Measurements from ENCODE around the gene ASPA. TPM values are rescaled to one million over a fixed set of nuclear protein-coding genes. Genes with fewer than 3 reads are reported as not detected.

ASPA gene
- total RNA-seq, 2 experiments from 2014 or later = not detected

DNA sequence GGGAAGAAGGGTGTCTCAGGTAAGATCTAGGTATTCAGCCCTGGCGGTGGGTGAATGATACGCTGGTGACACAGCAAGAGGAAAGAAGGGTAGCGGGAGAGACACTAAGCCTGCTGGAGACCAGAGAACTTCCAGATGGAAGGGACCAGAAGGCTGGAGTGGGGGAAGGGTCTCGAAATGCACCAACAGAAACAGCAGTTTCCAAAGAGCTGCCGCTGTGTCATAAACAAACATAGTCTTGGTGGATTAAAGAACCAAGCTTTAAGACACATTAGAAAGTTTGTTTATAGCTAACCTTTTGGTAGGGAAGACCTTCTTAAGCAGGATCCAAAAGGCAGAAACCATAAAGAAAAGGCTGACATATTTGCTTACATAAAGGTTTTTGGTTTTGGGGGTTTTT lies 60.9 kb downstream of the ASPA start:
- no peak overlapping the region for H3K4me3 ChIP-seq (ENCODE audit: low read depth, low read length, poor library complexity, severe bottlenecking)
- no peak for TF ChIP-seq EZH2phosphoT487 (IDR thresholded peaks at IDR 0.05; ENCODE audit: borderline replicate concordance, low read depth, low read length)
- no peak for TF ChIP-seq CTCF (conservative IDR thresholded peaks at IDR 0.05; ENCODE audit: low read length)
- no peaks in the 10 kb centered on the region for H4K20me1 ChIP-seq (ENCODE audit: insufficient read depth, low read length)
- H3K36me3 ChIP-seq (ENCODE audit: insufficient read depth, low read length) = no peaks in the 10 kb centered on the region
- no peaks in the 10 kb centered on the region for H3K9me3 ChIP-seq (ENCODE audit: low read length)
- POLR2A ChIA-PET = interaction anchor here (1.0 kb wide), 1 partner anchor 9 kb away, joined by 4 read pairs; no protein-coding TSS in a partner anchor
- intact Hi-C loops (cut with micrococcal nuclease; ENCODE audit: unreplicated experiment) = loop anchor here (5.0 kb wide), 1 partner anchor 489 kb away; no protein-coding TSS in a partner anchor
- H3K79me2 ChIP-seq (ENCODE audit: insufficient read depth, low read depth, low read length) = no peaks in the 10 kb centered on the region
- no peaks in the 10 kb centered on the region for H3K4me1 ChIP-seq (ENCODE audit: insufficient read depth, low read length, poor library complexity, severe bottlenecking)
- no peak for DNase-seq (ENCODE audit: low spot score)
- H3K27ac ChIP-seq (ENCODE audit: low read depth, low read length, poor library complexity, severe bottlenecking) = no peak overlapping the region
- CTCF ChIA-PET (ENCODE audit: unreplicated experiment) = no interaction called here
- H3K4me2 ChIP-seq (ENCODE audit: low read length) = no peak overlapping the region
- BruUV-seq (replicated peaks) = no TSS peak
- H2AFZ ChIP-seq (ENCODE audit: low read length) = no peak overlapping the region
- no peaks in the 10 kb centered on the region for H3K9me2 ChIP-seq (ENCODE audit: insufficient read depth, low read length)

GRCh38 chr17:3539881-3540540 lies 64.2 kb downstream of the ASPA start:
- BruUV-seq (replicated peaks) = no TSS peak
- no peak overlapping the region for H3K27ac ChIP-seq (ENCODE audit: low read depth, low read length, poor library complexity, severe bottlenecking)
- intact Hi-C loops (cut with micrococcal nuclease; ENCODE audit: unreplicated experiment) = loop anchor here (5.0 kb wide), 1 partner anchor 493 kb away; no protein-coding TSS in a partner anchor
- no peaks in the 10 kb centered on the region for H3K9me3 ChIP-seq (ENCODE audit: low read length)
- H3K4me1 ChIP-seq (ENCODE audit: insufficient read depth, low read length, poor library complexity, severe bottlenecking) = no peaks in the 10 kb centered on the region
- H4K20me1 ChIP-seq (ENCODE audit: insufficient read depth, low read length) = no peaks in the 10 kb centered on the region
- ChIA-PET CTCF (ENCODE audit: unreplicated experiment) (no interaction called here), POLR2A (no interaction called here)
- DNase-seq (ENCODE audit: low spot score) = no peak
- no peak for TF ChIP-seq CTCF (conservative IDR thresholded peaks at IDR 0.05; ENCODE audit: low read length)
- TF ChIP-seq EZH2phosphoT487 (IDR thresholded peaks at IDR 0.05; ENCODE audit: borderline replicate concordance, low read depth, low read length) = no peak
- H3K79me2 ChIP-seq (ENCODE audit: insufficient read depth, low read depth, low read length) = no peaks in the 10 kb centered on the region
- H2AFZ ChIP-seq (ENCODE audit: low read length) = no peak overlapping the region
- H3K36me3 ChIP-seq (ENCODE audit: insufficient read depth, low read length) = no peaks in the 10 kb centered on the region
- H3K9me2 ChIP-seq (ENCODE audit: insufficient read depth, low read length) = no peaks in the 10 kb centered on the region
- H3K4me2 ChIP-seq (ENCODE audit: low read length) = no peak overlapping the region
- H3K4me3 ChIP-seq (ENCODE audit: low read depth, low read length, poor library complexity, severe bottlenecking) = no peak overlapping the region

GRCh38 chr17:3542410-3543088 lies 66.8 kb downstream of the ASPA start:
- no peak for TF ChIP-seq CTCF (conservative IDR thresholded peaks at IDR 0.05; ENCODE audit: low read length)
- no peak for TF ChIP-seq EZH2phosphoT487 (IDR thresholded peaks at IDR 0.05; ENCODE audit: borderline replicate concordance, low read depth, low read length)
- H3K4me2 ChIP-seq (ENCODE audit: low read length) = no peak overlapping the region
- no peaks in the 10 kb centered on the region for H3K79me2 ChIP-seq (ENCODE audit: insufficient read depth, low read depth, low read length)
- ChIA-PET CTCF (ENCODE audit: unreplicated experiment) (no interaction called here), POLR2A (interaction anchor here (0.6 kb wide), 1 partner anchor 49 kb away, joined by 3 read pairs; no protein-coding TSS in a partner anchor)
- intact Hi-C loops (cut with micrococcal nuclease; ENCODE audit: unreplicated experiment) = no loop called here
- no TSS peak for BruUV-seq (replicated peaks)
- H2AFZ ChIP-seq (ENCODE audit: low read length) = no peak overlapping the region
- no peaks in the 10 kb centered on the region for H3K9me3 ChIP-seq (ENCODE audit: low read length)
- no peaks in the 10 kb centered on the region for H3K36me3 ChIP-seq (ENCODE audit: insufficient read depth, low read length)
- H3K27ac ChIP-seq (ENCODE audit: low read depth, low read length, poor library complexity, severe bottlenecking) = no peak overlapping the region
- H3K9me2 ChIP-seq (ENCODE audit: insufficient read depth, low read length) = no peaks in the 10 kb centered on the region
- no peak overlapping the region for H3K4me3 ChIP-seq (ENCODE audit: low read depth, low read length, poor library complexity, severe bottlenecking)
- no peak for DNase-seq (ENCODE audit: low spot score)
- H4K20me1 ChIP-seq (ENCODE audit: insufficient read depth, low read length) = no peaks in the 10 kb centered on the region
- H3K4me1 ChIP-seq (ENCODE audit: insufficient read depth, low read length, poor library complexity, severe bottlenecking) = no peaks in the 10 kb centered on the region
